ENCODE results near the gene CRISPLD2. TPM values are rescaled to one million over a fixed set of nuclear protein-coding genes. Genes with fewer than 3 reads are reported as not detected.

The CRISPLD2 gene
- total and polyA plus RNA-seq, 10 of the 15 experiments (the other 5 are each of a cell fraction or from before 2014, with no cell fraction given): 0.03 to 0.30 (median 0.08) TPM; not detected in 5

- WGBS (ENCODE audit: insufficient coverage, insufficient replicate concordance, low lambda C conversion rate, missing lambda C conversion rate): 49% methylated on average over 11 of the region's 11 CpGs
- POLR2A ChIA-PET: no interaction called here
- intact Hi-C loops (cut with micrococcal nuclease; ENCODE audit: unreplicated experiment) (no loop called here), in situ Hi-C loops (cut with MboI) (no loop called here)
- Histone ChIP-seq H3K9ac (ENCODE audit: control insufficient read depth, insufficient read depth, low read length) (no peak overlapping the region), H3K9me3 (replicated peaks; ENCODE audit: control insufficient read depth, insufficient read depth, low read length) (no peaks in the 10 kb centered on the region), H3K27me3 (replicated peaks in 1 of 2; ENCODE audit: control insufficient read depth in 2 of 2, insufficient read depth in 2 of 2, low read length in 1 of 2) (peaks cover 0 to 2% of the 10 kb centered on the region in 2 experiments; a peak in 2 of 4 replicates), H3K27ac (ENCODE audit: control insufficient read depth, insufficient read depth) (no peak overlapping the region), H4K20me1 (ENCODE audit: control insufficient read depth, insufficient read depth) (no peaks in the 10 kb centered on the region), H3K4me3 (no peak overlapping the region), H3K79me2 (ENCODE audit: control insufficient read depth, insufficient read depth, low read length) (no peaks in the 10 kb centered on the region), H2AFZ (ENCODE audit: control insufficient read depth, low read depth, low read length) (no peak overlapping the region), H3K36me3 (ENCODE audit: control insufficient read depth in 2 of 2, insufficient read depth in 2 of 2, low read length in 1 of 2) (no peaks in the 10 kb centered on the region), H3K4me2 (ENCODE audit: control insufficient read depth, insufficient read depth) (no peak overlapping the region), H3K4me1 (ENCODE audit: control insufficient read depth, insufficient read depth, low read length) (no peaks in the 10 kb centered on the region)
- FAIRE-seq (no peak), DNase-seq (ENCODE audit: low read depth, low spot score) (no peak), ATAC-seq (no peak)
- CTCF ChIA-PET: interaction anchor here (1.0 to 1.2 kb wide), 3 partner anchors 36 to 140 kb away, joined by 3 to 6 read pairs (median 4); no protein-coding TSS in a partner anchor
- RAD21 ChIA-PET (ENCODE audit: unreplicated experiment): interaction anchor here (0.6 to 0.8 kb wide), 2 partner anchors 21 to 135 kb away, joined by 3 to 4 read pairs; no protein-coding TSS in a partner anchor
- TF ChIP-seq BCL11A (IDR thresholded peaks at IDR 0.05; ENCODE audit: low read depth, low read length) (no peak), BACH1 (IDR thresholded peaks at IDR 0.05; ENCODE audit: borderline replicate concordance) (no peak), WRNIP1 (IDR thresholded peaks at IDR 0.05; ENCODE audit: borderline replicate concordance, low read depth, low read length) (no peak), ETV6 (conservative IDR thresholded peaks at IDR 0.05 in 1 of 2, IDR thresholded peaks at IDR 0.05 in 1 of 2; ENCODE audit: borderline replicate concordance in 1 of 2, low read depth in 1 of 2) (no peak), FOXM1 (IDR thresholded peaks at IDR 0.05; ENCODE audit: low read depth, low read length) (no peak), SUZ12 (IDR thresholded peaks at IDR 0.05; ENCODE audit: unreplicated experiment) (no peak), YY1 (IDR thresholded peaks at IDR 0.05; ENCODE audit: low read depth, low read length) (no peak), RUNX3 (IDR thresholded peaks at IDR 0.05; ENCODE audit: low read length) (no peak), SREBF1 (IDR thresholded peaks at IDR 0.05; ENCODE audit: low read length) (no peak), EED (IDR thresholded peaks at IDR 0.05; ENCODE audit: low read depth) (no peak), PBX3 (IDR thresholded peaks at IDR 0.05; ENCODE audit: insufficient replicate concordance, low read depth, low read length) (no peak), SPI1 (IDR thresholded peaks at IDR 0.05; ENCODE audit: borderline replicate concordance, insufficient read depth, low read depth, low read length) (no peak), SKIL (IDR thresholded peaks at IDR 0.05; ENCODE audit: low read depth, poor library complexity, severe bottlenecking) (no peak), ATF7 (IDR thresholded peaks at IDR 0.05; ENCODE audit: low read depth) (no peak), CREM (IDR thresholded peaks at IDR 0.05; ENCODE audit: low read depth) (no peak), NR2C2 (IDR thresholded peaks at IDR 0.05; ENCODE audit: borderline replicate concordance, control insufficient read depth, insufficient read length, low read depth) (no peak)
- SMC1A ChIA-PET (ENCODE audit: uncharacterized antibody, unreplicated experiment): interaction anchor here (1.0 to 3.4 kb wide), 3 partner anchors 9 to 148 kb away, joined by 3 to 19 read pairs (median 4); no protein-coding TSS in a partner anchor
- no TSS peak for BruUV-seq (replicated peaks)
Observed at GRCh38 chr16:84886497-84887090, 66.8 kb downstream of the CRISPLD2 start.

Measured in GM12878 (cell line).